ENCODE data around the gene MLX.
"Not testable (repeated sequence)": the region's sequence is repeated elsewhere in the genome, so short reads cannot be mapped to it uniquely, and the experiment has no call there.

The MLX gene

DNA sequence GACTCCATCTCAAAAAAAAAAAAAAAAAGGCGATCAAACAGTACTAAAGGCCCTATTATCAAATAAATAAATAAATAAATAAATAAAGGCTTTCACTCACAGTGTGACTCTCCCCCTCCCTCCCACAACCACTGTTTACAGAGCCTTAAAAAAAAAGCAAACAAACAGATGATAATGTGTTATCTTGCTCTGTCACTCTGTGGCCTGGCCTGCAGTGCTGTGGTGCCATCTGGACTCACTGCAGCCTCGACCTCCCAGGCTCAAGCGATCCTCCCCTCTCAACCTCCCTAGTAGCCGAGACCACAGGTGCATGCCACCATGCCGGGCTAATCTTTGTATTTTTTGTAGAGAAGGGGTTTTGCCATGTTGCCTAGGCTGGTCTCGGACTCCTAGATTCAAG lies 39.0 kb upstream of the MLX start:
- in situ Hi-C loops (cut with MboI; ENCODE audit: low sequenced_read_pairs) = loop anchor here (10.0 kb wide), 2 partner anchors 103 to 203 kb away; partner anchors contain the start of gene CAVIN1
- Histone ChIP-seq H3K4me1 (0 out of 2 replicates have a peak, but pooled peaks cover 2% of the 10 kb centered on the region), H3K36me3 (replicated peaks) (0 out of 2 replicates have a peak, but pooled peaks cover 3% of the 10 kb centered on the region), H3K9me3 (no peaks in the 10 kb centered on the region), H3K27me3 (ENCODE audit: low read depth) (no peaks in the 10 kb centered on the region), H3K4me3 (no peak overlapping the region)
- DNase-seq (ENCODE audit: low spot score in 2 of 2) = no peak

DNA sequence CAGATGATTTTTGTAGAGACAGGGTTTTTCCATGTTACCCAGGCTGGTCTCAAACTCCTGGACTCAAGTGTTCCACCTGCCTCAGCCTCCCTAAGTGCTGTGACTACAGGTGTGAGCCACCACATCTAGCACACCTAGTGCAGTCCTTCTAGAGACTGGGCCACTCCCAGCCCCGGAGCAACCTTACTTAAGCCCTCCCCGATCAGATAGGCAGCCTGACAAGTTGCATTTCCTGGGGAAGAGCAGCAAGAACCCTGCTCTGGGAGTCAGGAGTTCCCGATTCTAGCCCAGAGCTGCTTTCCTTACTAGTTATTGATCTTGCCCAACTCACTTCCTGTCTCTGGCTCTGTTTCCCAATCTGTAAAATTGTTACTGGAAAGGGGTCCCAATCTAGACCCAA lies 37.8 kb upstream of the MLX start:
- Histone ChIP-seq H3K9me3 (no peaks in the 10 kb centered on the region), H3K36me3 (replicated peaks) (no peaks in the 10 kb centered on the region), H3K4me1 (0 out of 2 replicates have a peak, but pooled peaks cover 1% of the 10 kb centered on the region), H3K4me3 (no peak overlapping the region), H3K27me3 (ENCODE audit: low read depth) (no peaks in the 10 kb centered on the region)
- no peak for DNase-seq (ENCODE audit: low spot score in 2 of 2)
- in situ Hi-C loops (cut with MboI; ENCODE audit: low sequenced_read_pairs) = loop anchor here (10.0 kb wide), 2 partner anchors 104 to 204 kb away; partner anchors contain the start of gene CAVIN1

DNA sequence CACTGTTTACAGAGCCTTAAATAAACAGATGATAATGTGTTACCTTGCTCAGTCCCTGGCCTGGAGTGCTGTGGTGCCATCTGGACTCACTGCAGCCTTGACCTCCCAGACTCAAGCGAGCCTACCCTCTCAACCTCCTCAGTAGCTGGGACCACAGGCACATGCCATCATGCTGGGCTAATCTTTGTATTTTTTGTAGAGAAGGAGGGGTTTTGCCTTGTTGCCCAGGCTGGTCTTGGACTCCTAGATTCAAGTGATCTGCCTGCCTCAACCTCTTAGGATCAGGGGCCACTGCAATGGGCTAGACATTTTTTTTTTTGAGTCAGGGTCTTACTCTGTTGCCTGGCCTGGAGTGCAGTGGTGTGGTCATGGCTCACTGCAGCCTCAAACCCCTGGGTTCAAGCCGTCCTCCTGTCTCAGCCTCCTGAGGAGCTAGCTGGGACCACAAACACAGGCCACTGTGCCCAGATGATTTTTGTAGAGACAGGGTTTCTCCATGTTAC lies 35.9 kb upstream of the MLX start:
- H3K27me3 ChIP-seq (ENCODE audit: low read depth) = no peaks in the 10 kb centered on the region
- in situ Hi-C loops (cut with MboI; ENCODE audit: low sequenced_read_pairs) = no loop called here
- H3K36me3 ChIP-seq (replicated peaks) = no peaks in the 10 kb centered on the region
- H3K4me3 ChIP-seq = no peak overlapping the region
- DNase-seq (ENCODE audit: low spot score in 2 of 2) = no peak
- peaks cover 10% of the 10 kb centered on the region for H3K4me1 ChIP-seq
- H3K9me3 ChIP-seq = no peaks in the 10 kb centered on the region

DNA sequence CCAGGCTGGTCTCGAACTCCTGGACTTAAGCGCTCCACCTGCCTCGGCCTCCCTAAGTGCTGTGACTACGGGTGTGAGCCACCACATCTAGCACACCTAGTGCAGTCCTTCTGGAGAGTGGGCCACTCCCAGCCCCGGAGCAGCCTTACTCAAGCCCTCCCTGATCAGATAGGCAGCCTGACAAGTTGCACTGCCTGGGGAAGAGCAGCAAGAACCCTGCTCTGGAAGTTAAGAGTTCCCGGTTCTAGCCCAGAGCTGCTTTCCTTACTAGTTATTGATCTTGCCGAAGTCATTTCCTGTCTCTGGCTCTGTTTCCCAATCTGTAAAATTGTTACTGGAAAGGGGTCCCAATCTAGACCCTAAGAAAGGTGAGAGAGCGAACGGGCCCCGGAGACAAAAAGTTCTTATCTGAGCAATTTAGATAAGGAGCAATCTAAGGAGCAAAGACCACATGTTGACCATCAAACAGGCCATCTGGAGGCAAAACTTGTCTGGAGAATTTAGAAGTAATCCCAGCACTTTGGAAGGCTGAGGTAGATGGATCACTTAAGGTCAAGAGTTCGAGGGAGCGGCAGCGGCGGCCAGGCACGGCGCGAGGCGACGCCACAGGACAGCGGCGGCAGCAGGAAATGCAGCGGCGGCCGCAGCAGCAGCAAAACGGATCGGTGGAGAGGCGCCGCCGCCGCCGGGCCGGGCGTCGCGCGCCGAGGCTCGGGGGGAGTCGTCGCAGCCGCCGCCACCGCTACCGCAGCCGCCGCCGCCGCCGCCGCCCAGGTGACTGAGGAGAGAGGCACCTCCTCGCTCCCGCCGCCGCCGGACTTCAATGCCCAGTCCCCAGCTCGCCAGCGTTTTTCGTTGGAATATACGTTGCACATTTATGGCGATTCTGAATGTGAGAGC lies 35.2 kb upstream of the MLX start:
- Histone ChIP-seq H3K36me3 (replicated peaks) (no peaks in the 10 kb centered on the region; the same call in 1 of the 2 replicates), H3K4me1 (peaks cover 10% of the 10 kb centered on the region), H3K4me3 (peak overlapping the region; percentile 27), H3K27me3 (ENCODE audit: low read depth) (no peaks in the 10 kb centered on the region), H3K9me3 (no peaks in the 10 kb centered on the region)
- in situ Hi-C loops (cut with MboI; ENCODE audit: low sequenced_read_pairs) = no loop called here
- DNase-seq (ENCODE audit: low spot score in 2 of 2) = peak; percentile 59 to 73

DNA sequence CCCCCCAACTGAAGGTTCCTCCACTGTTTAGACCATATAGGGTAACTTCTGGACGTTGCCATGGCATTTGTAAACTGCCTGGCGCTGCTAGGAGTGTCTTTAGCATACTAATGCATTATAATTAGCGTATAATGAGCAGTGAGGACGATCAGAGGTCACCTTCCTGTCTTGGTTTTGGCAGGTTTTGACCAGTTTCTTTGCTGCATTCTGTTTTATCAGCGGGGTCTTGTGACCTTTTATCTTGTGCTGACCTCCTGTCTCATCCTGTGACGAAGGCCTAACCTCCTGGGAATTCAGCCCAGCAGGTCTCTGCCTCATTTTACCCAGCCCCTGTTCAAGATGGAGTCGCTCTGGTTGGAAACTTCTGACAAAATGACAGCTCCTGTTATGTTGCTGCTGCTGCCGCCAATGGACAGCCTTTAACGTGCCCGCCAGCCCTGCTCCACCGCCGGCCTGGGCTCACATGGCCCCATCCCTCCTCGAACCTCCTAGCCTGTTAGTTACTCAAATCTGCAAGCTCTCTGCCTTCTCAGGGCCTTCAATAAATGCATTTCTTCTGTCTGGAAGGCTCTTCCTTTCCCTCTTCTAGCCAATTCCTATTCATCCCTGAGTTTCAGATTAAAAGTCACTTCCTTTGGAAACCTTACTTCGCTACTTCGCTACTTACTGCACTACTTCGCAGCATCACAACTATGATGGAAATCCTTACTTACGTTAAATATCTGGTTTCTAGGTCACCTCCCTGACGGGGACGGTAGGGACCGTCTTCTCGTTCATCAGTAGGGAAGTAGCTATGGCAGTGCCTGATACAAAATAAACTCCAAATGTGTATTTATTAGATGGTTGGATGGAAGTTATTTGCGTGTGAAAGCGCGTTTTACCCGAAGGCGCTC lies 31.5 kb upstream of the MLX start:
- Histone ChIP-seq H3K4me3 (peak overlapping the region; percentile 25), H3K4me1 (peaks cover 16% of the 10 kb centered on the region), H3K36me3 (replicated peaks) (peaks cover 22% of the 10 kb centered on the region), H3K27me3 (ENCODE audit: low read depth) (no peaks in the 10 kb centered on the region), H3K9me3 (no peaks in the 10 kb centered on the region)
- DNase-seq (ENCODE audit: low spot score in 2 of 2) = no peak
- in situ Hi-C loops (cut with MboI; ENCODE audit: low sequenced_read_pairs) = no loop called here

DNA sequence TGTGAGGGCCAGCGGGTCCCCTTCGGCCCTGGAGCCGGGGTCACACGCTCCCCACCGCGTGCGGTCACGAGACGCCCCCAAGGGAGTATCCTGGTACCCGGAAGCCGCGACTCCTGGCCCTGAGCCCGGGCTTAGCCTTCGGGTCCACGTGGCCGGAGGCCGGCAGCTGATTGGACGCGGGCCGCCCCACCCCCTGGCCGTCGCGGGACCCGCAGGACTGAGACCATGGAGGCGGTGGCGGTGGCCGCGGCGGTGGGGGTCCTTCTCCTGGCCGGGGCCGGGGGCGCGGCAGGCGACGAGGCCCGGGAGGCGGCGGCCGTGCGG lies 30.9 kb upstream of the MLX start, which contains the start of gene NAGLU:
Gene NAGLU (plus strand): TSS at position 194 of the 324 bp plus-strand sequence. CDS start 32 bp downstream, at position 226.
- H3K27me3 ChIP-seq (ENCODE audit: low read depth) = no peaks in the 10 kb centered on the region
- H3K4me3 ChIP-seq = peak within 1 kb of the TSS; percentile 56
- peak; percentile 83 to 97 for DNase-seq (ENCODE audit: low spot score in 2 of 2)
- H3K36me3 ChIP-seq (replicated peaks) = peaks cover 22% of the 10 kb centered on the region
- H3K9me3 ChIP-seq = no peaks in the 10 kb centered on the region
- in situ Hi-C loops (cut with MboI; ENCODE audit: low sequenced_read_pairs) = no loop called here
- peaks cover 16% of the 10 kb centered on the region for H3K4me1 ChIP-seq

GRCh38 chr17:42536372-42537155 lies 30.3 kb upstream of the MLX start:
- Histone ChIP-seq H3K4me1 (peaks cover 16% of the 10 kb centered on the region), H3K9me3 (no peaks in the 10 kb centered on the region), H3K36me3 (replicated peaks) (peaks cover 25% of the 10 kb centered on the region), H3K27me3 (ENCODE audit: low read depth) (no peaks in the 10 kb centered on the region), H3K4me3 (peak overlapping the region; percentile 56)
- peak; percentile 80 to 91 for DNase-seq (ENCODE audit: low spot score in 2 of 2)
- in situ Hi-C loops (cut with MboI; ENCODE audit: low sequenced_read_pairs) = no loop called here

GRCh38 chr17:42537156-42537805 lies 29.6 kb upstream of the MLX start:
- Histone ChIP-seq H3K9me3 (no peaks in the 10 kb centered on the region), H3K4me3 (peak overlapping the region; percentile 56), H3K36me3 (replicated peaks) (peaks cover 30% of the 10 kb centered on the region), H3K4me1 (peaks cover 16% of the 10 kb centered on the region), H3K27me3 (ENCODE audit: low read depth) (no peaks in the 10 kb centered on the region)
- in situ Hi-C loops (cut with MboI; ENCODE audit: low sequenced_read_pairs) = no loop called here
- no peak for DNase-seq (ENCODE audit: low spot score in 2 of 2)

DNA sequence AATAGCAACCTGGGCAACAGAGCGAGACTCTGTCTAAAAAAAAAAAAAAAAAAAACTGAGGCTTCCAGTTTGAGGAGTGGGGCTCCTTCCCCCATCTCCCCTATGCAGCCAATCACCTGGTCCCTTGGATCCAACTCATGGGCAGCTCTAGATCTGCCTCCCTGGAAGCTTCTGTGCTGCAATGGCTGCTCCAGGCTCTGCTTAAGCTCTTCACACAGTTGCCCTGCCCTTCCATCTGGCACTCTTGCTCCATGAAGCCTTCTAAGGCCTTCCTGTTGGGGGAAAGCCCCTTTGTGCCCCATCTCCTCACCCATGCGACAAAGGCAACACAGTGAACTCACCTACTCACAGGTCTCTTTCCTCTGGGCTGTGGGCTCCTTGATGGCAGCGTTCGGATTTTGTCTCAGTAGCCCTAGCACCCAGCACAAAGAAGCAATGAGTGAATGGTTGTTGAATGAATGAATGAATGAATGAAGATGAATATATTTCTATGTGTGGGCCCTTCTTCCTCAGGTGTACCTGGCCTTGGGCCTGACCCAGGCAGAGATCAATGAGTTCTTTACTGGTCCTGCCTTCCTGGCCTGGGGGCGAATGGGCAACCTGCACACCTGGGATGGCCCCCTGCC lies 29.0 kb upstream of the MLX start:
- Histone ChIP-seq H3K36me3 (replicated peaks) (peaks cover 36% of the 10 kb centered on the region), H3K27me3 (ENCODE audit: low read depth) (no peaks in the 10 kb centered on the region), H3K4me1 (peaks cover 16% of the 10 kb centered on the region), H3K4me3 (no peak overlapping the region), H3K9me3 (no peaks in the 10 kb centered on the region)
- in situ Hi-C loops (cut with MboI; ENCODE audit: low sequenced_read_pairs) = no loop called here
- DNase-seq (ENCODE audit: low spot score in 2 of 2) = no peak

GRCh38 chr17:42538482-42538881 lies 28.4 kb upstream of the MLX start:
- H3K4me3 ChIP-seq = no peak overlapping the region
- in situ Hi-C loops (cut with MboI; ENCODE audit: low sequenced_read_pairs) = no loop called here

GRCh38 chr17:42540558-42540957 lies 26.3 kb upstream of the MLX start:
- Histone ChIP-seq H3K36me3 (replicated peaks) (peaks cover 40% of the 10 kb centered on the region), H3K4me1 (peaks cover 10% of the 10 kb centered on the region)
- H3K9me3 ChIP-seq; H3K27me3 ChIP-seq (ENCODE audit: low read depth); in situ Hi-C loops (cut with MboI; ENCODE audit: low sequenced_read_pairs); H3K4me3 ChIP-seq; DNase-seq (ENCODE audit: low spot score in 2 of 2): not testable (repeated sequence)

More at GRCh38 chr17:42538482-42538881, 28.4 kb upstream of the MLX start:
- H3K27me3 ChIP-seq (ENCODE audit: low read depth) = no peaks in the 10 kb centered on the region
- peaks cover 40% of the 10 kb centered on the region for H3K36me3 ChIP-seq (replicated peaks)
- DNase-seq (ENCODE audit: low spot score in 2 of 2) = no peak
- peaks cover 16% of the 10 kb centered on the region for H3K4me1 ChIP-seq
- no peaks in the 10 kb centered on the region for H3K9me3 ChIP-seq

DNA sequence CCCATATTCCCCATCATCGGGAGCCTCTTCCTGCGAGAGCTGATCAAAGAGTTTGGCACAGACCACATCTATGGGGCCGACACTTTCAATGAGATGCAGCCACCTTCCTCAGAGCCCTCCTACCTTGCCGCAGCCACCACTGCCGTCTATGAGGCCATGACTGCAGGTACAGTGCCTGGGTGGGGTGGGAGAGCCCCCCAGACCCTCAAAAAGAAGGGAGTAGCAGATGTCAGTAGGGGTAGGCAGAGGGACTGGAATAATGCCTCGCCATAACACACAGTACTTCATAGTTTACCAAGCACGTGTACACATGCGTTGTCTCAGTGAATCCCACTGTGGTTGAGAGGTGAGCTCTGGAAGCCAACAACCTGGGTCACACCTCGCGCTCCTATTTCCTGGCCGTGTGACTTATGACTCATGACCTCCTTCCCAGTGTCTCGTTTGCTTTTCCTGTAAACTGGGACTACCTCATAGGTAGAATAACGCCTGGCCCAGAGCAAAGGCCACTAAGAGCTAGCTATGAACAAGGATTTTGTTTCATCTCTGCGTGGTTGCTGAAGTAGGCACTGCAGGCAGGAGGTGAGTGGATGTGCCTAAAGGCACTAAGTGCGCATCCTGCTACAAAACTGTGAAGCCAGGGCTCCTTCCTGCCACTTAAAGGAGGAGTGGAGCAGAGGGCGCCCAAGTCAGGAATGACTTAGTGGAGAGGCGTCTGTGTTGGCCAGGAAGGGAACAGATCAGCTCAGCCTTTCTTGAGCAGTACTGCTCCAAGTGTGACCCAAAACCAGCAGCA lies 25.7 kb upstream of the MLX start:
- Histone ChIP-seq H3K4me3 (no peak overlapping the region), H3K27me3 (ENCODE audit: low read depth) (no peaks in the 10 kb centered on the region), H3K9me3 (no peaks in the 10 kb centered on the region), H3K4me1 (peaks cover 6% of the 10 kb centered on the region), H3K36me3 (replicated peaks) (peaks cover 40% of the 10 kb centered on the region)
- DNase-seq (ENCODE audit: low spot score in 2 of 2) = no peak
- in situ Hi-C loops (cut with MboI; ENCODE audit: low sequenced_read_pairs) = no loop called here
